Measurements from ENCODE around the gene RSPH10B2.
"Not testable (repeated sequence)": the region's sequence is repeated elsewhere in the genome, so short reads cannot be mapped to it uniquely, and the experiment has no call there.

Gene RSPH10B2

DNA sequence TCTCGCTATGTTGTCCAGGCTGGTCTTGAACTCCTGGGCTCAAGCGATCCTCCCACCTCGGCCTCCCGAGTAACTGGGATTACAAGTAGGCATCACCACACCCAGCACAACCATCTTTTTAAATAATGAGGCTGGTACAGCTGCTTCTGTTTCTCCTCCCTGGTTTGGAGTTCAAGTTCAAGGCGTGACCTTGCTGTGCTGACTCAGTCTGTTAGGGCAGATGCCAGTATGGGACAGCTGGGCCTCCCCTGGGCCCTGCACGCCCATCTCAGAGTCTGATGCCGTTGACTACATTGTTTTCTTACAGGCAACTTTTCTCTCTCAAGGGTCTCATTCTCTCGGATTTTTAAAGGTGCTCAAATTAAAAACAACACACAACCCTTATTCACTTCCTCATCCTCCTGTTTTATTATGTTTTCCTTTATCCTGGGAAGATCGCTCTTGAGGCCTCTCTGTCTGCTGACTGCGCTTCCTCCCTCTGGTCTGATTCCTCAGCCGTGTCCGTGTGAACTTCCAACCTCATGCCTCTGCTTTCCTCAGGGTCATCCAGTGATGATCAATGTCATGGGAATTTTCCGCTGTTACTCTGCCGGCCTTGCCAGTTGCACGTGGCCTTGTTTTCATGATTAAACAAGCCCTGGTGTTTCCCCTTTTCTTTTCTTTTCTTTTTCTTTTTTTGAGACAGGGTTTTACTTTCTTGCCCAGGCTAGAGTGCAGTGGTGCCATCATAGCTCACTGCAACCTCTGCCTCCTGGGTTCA lies 38.4 kb downstream of the RSPH10B2 start:
- not testable (repeated sequence) for DNase-seq

DNA sequence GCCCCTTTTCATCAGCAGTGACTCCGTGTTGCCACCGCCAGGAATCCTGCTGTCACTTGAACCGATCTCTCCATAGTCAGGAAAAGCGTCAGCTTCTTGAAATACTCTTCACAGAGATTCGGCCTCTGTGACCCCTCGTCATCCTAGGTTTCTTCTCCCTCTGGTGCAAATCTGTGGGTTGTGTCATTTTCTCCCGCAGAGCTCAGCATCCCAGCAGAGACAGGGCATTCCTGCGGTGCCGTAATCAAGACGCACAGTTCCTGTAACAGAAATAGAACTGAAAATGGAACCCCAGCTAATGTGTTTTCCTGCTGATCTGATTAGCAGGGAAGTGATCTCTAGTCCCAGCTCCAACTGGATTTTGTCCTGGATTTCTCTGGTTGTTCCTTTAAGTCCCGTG lies 40.4 kb downstream of the RSPH10B2 start:
- not testable (repeated sequence) for DNase-seq

DNA sequence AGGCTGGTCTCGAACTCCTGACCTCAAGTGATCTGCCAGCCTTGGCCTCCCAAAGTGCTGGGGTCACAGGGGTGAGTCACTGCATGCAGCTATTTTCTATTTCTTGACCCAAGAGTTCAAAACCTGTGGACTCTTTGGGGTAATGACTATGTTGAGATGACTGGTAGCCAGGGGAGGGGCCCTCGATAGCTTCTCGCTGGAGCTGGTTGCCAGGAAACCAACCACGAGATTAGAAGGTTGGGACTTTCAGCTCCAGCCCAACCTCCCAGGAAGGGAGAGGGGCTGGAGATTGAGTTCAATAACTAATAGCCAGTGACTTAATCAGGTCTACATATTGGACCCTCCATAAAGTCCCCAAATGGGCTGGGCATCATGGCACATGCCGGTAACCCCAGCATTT lies 43.3 kb downstream of the RSPH10B2 start:
- not testable (repeated sequence) for DNase-seq

DNA sequence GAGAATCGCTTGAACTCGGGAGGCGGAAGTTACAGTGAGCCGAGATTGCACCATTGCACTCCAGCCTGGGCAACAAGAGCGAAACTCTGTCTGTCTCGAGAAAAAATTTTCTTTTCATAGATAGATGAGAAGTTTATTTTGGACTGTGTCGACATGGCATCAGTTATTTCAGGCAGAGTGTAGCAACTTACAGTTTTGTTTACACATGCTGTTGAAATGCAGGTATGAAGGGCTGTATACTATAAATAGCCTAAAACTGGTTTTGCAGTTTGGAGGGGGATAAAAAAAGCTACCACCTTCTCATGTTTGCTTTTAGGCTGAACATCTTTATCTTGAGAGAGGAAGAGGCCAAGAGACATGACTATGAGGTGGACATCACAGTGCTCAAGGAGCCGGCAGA lies 44.1 kb downstream of the RSPH10B2 start:
- not testable (repeated sequence) for DNase-seq

DNA sequence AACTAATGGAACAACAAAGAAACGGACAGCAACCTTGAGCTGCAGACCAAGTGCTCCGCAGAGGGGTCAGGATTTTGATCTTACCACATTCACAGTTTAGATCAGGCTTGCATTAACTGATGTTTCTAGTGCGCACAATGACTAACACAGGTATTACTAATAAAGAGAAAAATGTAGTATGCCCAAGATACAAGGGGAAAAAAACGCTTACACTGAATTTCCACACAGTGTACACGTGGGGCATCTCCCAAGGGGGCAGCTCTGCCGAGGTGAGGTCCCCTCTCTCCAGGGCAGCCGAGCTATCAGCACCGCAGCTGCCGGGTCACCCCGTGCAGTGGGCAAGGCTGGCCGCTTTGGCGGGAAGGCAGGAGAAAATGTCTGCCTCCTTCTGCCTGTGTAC lies 46.0 kb downstream of the RSPH10B2 start:
- not testable (repeated sequence) for DNase-seq

DNA sequence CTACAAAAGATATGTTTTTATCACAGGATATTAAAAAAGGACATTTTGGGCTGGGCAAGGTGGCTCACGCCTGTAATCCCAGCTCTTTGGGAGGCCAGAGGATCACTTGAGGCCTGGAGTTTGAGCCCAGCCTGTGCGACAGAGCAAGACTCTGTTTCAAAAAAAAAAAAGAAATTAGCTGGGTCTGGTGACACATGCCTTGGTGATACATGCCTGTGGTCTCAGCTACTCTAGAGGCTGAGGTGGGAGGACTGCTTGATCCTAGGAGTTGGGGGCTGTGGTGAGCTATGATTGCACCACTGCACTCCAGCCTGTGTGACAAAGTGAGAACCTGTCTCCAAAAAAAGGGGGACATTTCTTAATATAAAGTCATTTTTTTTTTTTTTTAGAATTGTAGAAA lies 46.4 kb downstream of the RSPH10B2 start:
- DNase-seq, result not testable (repeated sequence)

DNA sequence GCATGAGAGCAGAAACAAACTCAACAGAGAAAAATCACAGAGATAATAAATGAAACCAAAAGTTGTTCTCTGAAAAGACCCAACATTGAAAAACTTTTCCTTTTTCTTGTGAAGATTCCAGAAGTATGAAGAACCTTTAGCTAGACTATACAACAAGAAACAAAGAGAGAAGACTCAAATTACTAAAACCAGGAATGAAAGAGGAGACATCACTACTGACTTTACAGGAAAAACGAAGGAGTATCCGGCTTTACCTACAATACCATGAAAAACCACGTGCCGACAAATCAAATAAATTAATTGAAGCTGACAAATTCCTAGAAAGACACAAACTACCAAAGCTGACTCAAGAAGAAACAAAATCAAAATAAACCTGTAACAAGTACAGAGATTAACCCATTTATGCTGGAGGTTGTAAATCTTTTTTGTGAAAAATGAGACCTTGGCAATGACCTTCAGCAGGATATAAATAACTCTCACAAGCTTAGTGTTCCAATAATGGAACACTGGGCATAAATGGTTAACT lies 53.6 kb downstream of the RSPH10B2 start:
- DNase-seq, result not testable (repeated sequence)

DNA sequence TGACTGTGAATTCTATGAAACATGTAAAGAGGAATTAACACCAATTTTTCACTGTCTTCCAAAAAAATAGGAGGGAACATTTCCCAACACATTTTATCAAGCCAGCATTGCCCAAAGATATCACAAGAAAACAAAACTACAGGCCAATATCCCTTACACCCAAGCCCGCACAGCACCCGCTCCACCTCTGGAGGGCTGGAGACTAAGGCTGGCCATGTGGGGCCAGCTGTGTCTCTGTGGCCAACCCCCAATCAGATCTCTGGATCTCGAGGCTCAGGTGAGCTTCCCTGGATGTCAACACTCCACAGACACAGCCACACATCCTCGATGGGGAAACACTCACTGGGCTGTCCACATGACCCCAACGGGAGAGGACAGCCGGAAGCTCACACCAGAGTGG lies 54.1 kb downstream of the RSPH10B2 start:
- DNase-seq, result not testable (repeated sequence)

DNA sequence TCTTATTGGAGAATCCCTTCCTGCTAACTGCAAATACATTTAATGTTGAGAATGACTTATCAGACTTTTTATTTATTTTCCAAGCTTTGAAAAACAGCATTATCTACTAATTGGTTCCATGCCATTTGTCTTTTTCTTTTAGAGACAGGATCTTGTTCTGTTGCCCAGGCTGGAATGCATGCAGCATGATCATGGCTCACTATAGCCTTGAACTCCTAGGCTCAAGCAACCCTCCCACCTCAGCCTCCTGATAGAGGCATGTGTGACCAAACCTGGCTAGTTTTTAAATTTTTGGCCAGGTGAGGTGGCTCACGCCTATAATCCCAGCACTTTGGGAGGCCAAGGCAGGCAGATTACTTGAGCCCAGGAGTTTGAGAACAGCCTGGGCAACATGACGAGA lies 59.1 kb downstream of the RSPH10B2 start:
- DNase-seq, result not testable (repeated sequence)

DNA sequence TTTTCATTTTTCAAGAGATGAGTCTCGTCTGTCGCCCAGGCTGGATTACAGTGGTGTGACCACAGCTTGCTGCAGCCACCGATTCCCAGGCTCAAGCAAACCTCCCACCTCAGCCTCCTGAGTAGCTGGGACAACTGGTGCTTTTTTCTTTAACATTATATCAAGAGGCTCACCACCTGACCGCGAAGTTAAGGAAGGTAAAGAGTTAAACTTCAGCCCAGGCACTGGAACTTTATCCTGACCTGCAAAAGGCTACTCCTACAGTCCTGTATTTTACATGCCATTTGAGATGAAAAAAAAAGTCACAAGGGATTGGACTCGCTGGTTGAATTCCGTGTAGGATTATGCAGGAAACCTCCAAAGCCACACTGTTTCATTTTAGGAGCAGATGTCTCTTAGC lies 61.6 kb downstream of the RSPH10B2 start:
- DNase-seq, result not testable (repeated sequence)

DNA sequence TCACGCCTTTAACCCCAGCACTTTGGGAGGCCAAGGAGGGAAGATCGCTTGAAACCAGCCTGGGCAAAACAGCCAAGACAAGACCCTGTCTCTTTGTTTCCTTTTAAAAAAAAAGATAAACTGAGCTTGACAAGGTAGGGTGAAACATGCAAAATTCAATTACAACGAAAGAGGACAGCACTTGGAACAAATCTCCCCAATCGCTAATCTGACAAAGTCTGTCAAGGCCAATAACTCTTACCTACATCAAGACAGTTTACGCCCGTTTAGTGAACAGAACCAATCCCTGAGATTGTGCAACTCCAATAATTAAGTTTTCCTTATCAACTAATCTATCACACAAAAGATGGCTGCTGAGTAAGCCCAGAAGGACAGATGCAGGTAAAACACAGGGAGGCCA lies 67.7 kb downstream of the RSPH10B2 start:
- not testable (repeated sequence) for DNase-seq

DNA sequence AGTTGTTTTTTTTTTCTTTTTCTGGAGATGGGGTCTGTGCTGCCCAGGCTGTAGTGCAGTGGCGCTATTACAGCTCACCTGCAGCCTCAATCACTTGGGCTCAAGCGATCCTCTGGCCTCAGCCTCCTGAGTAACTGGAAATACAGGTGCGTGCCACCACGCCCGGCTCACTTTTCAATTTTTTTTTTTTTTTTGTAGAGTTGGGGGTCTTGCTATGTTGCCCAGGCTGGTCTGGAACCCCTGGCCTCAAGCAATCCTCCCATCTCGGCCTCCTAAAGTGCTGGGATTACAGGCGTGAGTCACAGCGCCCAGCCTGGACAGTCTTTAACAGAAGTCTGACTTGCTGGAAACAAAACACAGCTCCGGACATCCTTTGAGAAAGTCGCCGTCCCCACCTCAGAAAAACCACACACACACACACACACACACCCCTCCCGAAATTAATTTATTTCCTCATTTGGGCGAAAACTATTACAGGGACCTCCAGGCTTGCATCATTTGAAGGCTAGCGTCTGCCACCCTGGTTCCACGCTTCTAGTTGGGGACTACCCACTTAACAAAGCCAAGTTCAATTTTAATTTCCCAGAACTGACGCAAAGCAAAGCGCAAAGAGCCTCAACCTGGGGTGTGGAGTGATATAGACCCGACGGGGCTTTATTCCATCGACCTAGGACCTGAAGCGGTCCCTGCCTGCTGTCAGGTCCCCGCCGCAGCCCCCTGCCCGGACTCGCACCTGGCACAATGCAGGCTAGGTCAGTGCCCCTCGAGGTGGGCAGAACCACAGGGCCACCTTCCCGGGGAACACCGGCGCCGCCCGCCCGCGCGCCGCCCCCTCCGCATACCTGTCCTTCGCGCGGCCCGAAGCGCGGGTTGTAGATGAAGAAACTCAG lies 71.6 kb downstream of the RSPH10B2 start:
- not testable (repeated sequence) for DNase-seq

DNA sequence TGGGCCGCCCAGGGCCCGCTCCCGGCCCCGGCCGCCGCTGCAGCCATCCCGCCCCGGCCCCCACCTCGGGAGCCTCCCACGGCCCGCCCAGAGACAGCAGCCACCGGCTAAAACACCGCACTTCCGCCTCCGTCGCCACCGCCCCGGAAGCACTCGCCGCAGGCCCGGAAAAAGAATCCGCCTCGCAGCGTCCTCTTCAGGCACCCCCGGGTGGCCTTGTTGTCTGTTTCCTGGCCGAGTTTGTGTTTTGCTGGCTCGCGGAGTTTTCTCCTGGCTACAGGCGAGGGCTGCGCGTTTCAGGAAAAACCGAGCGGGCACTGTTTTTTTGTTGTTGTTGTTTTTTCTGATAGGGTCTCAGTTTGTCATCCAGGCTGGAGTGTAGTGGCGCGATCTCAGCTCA lies 72.2 kb downstream of the RSPH10B2 start, which contains the start of gene CCZ1B:
CCZ1B (minus strand) TSS at position 125 of the 400 bp plus-strand sequence; CDS start at position 47, 78 bp downstream.
- peak; percentile 57 for DNase-seq

DNA sequence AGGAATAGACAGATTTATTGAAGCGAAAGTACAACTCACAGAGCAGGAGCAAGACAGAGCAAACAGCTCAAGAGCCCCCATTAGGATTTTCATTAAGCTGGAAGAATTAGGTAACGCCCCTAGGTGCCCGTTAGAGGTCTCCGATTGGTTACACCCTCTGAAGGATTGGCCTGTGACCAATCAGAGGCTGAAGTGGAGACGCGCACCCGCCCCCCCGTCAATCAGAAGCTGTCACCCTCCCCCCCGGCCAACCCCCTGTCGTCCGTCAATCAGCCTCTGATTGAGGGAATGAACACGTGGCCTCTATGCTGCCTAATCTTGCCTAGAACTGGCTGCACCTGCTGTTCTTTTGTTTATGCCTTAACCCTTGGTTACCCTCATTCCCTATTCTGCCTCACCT lies 73.3 kb downstream of the RSPH10B2 start:
- DNase-seq, result not testable (repeated sequence)

DNA sequence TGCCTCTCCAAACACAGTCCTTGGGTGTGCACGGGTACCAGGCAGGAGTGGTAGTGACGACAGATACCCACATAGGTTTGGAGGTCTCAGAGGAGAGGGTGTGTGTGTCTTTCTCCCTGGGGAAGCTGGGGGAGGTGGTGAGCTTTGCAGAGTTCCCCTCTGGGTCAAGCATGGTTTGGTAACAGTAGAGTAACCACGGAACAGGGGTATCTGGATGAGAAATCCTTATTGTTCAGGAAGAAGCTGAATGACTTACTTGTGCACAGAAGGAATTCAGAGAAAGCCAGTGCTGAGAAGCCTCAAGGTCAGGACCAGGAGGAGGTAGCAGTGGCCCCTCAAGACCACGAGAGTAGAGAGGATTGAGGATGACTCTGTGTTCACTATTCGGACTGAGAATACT lies 75.7 kb downstream of the RSPH10B2 start:
- DNase-seq, result not testable (repeated sequence)

DNA sequence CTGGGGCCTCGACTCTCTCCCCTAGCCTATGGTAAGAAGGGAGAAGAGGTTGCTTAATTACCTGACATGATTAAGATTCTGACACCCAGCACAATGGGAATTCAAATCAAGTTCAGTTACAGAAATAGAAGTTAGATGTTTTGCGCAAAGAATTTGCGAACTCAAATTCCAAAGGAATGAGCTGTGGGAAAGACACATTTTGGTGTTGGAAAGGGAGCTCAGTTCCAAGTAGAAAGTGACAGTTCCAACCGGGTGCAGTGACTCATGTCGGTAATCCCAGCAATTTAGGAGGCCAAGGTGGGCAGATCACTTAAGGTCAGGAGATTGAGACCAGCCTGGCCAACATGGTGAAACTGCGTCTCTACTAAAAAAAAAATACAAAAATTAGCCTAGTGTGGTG lies 76.1 kb downstream of the RSPH10B2 start:
- not testable (repeated sequence) for DNase-seq

DNA sequence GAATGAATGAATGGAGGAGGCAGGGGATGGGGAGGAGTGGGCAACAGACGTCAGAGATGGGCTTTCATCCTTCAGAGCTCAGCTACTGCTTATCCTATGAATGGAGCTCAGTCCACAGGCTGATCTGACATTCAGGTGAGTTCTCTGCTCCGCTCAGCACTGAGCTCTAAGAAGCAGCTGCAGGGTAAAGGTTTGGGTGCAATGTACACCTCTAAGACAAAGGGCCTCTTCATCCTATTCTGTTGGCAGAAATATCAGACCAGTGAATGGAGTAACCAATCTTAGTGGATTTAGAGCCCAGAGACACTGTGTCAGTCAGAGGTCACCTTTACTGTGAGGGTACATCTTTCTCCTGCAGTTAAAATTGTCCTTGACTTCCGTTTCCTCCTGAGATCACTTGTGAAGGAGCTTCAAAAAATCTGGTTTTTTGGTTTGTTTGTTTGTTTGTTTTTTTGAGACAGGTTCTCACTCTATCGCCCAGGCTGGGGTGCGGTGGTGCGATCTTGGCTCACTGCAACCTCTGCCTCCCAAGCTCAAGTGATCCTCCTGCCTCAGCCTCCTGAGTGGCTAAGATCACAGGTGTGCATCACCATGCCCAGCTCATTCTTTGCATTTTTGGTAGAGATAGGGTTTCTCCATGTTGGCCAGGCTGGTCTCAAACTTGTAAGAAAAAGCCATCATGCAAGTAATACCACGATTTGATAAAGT lies 77.3 kb downstream of the RSPH10B2 start:
- DNase-seq, result no peak

DNA sequence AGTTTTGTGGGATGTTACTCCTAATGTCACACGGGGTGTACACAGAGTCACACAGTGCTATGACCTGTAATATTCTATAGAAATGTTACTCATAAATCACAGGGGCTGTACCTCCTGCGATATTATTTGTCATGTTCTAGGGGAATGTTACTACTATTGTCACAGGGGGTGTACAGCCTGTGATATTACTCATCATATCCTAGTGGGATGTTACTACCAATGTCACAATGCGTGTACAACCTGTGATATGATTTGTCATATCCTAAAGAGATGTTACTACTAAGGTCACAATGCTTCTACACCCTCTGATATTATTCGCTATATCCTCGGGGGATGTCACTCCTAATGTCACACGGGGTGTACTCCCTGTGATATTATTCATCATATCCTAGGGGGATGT lies 79.7 kb downstream of the RSPH10B2 start:
- no peak for DNase-seq

DNA sequence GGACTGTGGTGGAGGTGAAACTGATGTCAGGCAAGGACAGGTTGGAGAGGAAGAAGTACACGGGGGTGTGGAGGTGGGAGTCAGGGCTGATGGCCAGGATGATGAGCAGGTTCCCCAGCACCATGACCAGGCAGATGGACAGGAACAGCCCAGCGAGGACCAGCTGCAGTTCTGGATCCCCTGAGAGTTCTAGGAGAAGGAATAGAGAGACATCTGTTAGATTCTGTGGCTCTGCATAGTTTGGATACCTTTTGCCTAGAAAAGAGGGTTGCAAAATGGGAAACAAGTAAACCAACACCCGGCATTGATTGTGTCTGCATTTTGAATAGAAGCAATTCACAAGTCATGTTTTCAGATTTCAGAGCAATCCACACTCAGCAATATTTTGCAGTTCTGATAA lies 81.6 kb downstream of the RSPH10B2 start:
- DNase-seq, result not testable (repeated sequence)

DNA sequence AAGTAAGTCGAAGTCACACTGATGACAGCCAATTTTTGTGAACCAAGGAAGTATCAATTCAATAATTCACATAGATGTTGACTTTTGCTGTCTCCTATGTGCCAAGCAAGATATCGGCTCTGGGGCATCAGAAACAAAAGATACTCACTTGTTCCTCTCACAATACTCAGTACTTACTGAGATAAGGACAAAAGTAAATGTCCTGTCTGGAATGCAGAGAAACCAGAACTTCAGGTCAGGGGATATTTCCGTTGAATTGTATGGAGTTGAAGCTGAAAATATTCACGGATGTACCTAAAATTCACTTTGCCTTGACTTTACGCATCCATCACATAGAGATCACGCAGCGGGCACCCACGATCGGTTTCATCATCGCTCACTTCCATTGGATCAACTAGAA lies 83.2 kb downstream of the RSPH10B2 start:
- DNase-seq, result not testable (repeated sequence)

DNA sequence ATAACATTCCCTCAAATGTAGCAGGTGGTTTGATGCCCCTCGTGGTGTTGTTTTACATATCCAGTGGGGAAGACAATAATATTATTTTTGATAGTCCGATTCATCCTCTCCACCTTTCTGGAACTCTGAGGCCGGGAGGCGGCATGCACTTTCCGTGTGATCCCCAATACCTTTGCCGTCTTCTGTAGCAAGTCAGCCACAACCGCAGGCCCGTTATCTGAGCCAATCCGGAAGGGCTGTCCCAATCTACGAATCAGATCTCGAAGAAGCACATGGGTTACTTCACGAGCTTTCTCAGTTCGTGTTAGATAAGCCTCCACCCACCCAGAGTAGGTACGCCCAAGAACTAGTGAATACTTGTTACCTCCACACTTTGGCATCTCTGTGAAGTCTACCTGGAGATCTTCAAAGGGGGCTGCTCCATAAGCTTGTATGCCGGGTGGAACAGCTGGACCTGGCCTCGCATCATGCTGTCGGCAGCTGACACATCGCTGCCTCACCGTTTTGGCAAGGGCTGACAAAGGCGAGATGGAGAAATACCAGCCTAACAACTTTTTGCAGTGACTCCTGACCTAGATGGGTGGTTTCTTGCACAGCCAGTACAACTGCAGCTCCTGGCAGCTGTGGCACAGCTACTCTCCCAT lies 88.5 kb downstream of the RSPH10B2 start:
- not testable (repeated sequence) for DNase-seq

DNA sequence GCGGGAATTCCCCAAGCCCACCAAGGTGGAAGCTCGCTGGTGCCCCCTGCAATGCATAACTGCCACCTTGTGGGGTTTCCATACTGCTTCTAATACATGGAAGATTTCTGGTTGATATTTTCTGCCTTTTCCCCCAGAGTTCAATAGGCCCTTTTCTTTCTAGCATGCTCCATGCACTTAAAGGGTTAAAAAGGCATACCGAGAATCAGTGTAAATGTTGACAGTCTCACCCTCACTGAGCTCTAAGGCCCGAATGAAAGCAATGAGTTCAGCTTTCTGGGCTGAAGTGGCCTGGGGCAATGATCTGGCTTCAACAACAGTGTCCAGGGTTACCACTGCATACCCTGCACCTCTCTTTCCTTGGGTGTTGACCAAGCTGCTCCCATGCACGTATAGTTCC lies 89.2 kb downstream of the RSPH10B2 start:
- not testable (repeated sequence) for DNase-seq
